SK-N-SH treated with all-trans-retinoic acid at 6 μM for 48 hours (cell line): ENCODE data around the gene SLC16A1.
"Not testable (repeated sequence)": the region's sequence is repeated elsewhere in the genome, so short reads cannot be mapped to it uniquely, and the experiment has no call there.

ENCODE experiments used
- ATAC-seq: fragments of 200-7000 bp; cut with Tn5 transposase; 3 replicates; pipeline ENCODE4 v1.9.1; 2020; ENCODE audit warnings: mild to moderate bottlenecking, moderate library complexity
- ARNTL ChIP-seq: fragments of 450-650 bp; formaldehyde crosslinking; IDR thresholded peaks from 2 replicates; pipeline ENCODE4 v1.5.0; 2020; ENCODE audit warnings: low read depth, mild to moderate bottlenecking, moderate library complexity, borderline replicate concordance
- BACH2 ChIP-seq: fragments of 250-450 bp; sonication (Bioruptor Pico); IDR thresholded peaks from 2 replicates; pipeline ENCODE4 v1.9.0; 2021; ENCODE audit warnings: mild to moderate bottlenecking, borderline replicate concordance
- CSRNP3 ChIP-seq: fragments of 250-450 bp; sonication (Bioruptor Pico); IDR thresholded peaks from 2 replicates; pipeline ENCODE4 v1.5.1; 2021; ENCODE audit warnings: mild to moderate bottlenecking, moderate library complexity
- ESRRG ChIP-seq: fragments of 250-450 bp; sonication (Bioruptor Pico); IDR thresholded peaks from 2 replicates; pipeline ENCODE4 v1.6.1; 2021; ENCODE audit warnings: mild to moderate bottlenecking
- ISL1 ChIP-seq: fragments of 250-450 bp; sonication (Bioruptor Pico); IDR thresholded peaks from 2 replicates; pipeline ENCODE4 v2.1.2; 2022; ENCODE audit warnings: mild to moderate bottlenecking, moderate library complexity
- PATZ1 ChIP-seq: fragments of 250-450 bp; sonication (Bioruptor Pico); IDR thresholded peaks from 2 replicates; pipeline ENCODE4 v1.8.0; 2020; ENCODE audit warnings: mild to moderate bottlenecking, moderate library complexity, borderline replicate concordance
- POU6F1 ChIP-seq: fragments of 250-450 bp; sonication (Bioruptor Pico); IDR thresholded peaks from 2 replicates; pipeline ENCODE4 v1.8.0; 2021; ENCODE audit warnings: low read depth, mild to moderate bottlenecking, moderate library complexity, borderline replicate concordance
- PPARA ChIP-seq: fragments of 250-450 bp; sonication (Bioruptor Pico); IDR thresholded peaks from 2 replicates; pipeline ENCODE4 v1.5.0; 2020; ENCODE audit warnings: mild to moderate bottlenecking, borderline replicate concordance
- RARB ChIP-seq: fragments of 250-450 bp; sonication (Bioruptor Pico); IDR thresholded peaks from 2 replicates; pipeline ENCODE4 v1.8.0; 2021; ENCODE audit warnings: mild to moderate bottlenecking, moderate library complexity
- SNAI2 ChIP-seq: fragments of 250-450 bp; sonication (Bioruptor Pico); IDR thresholded peaks from 2 replicates; pipeline ENCODE4 v1.5.0; 2020; ENCODE audit warnings: mild to moderate bottlenecking, moderate library complexity
- TCF4 ChIP-seq: fragments of 250-450 bp; sonication (Bioruptor Pico); IDR thresholded peaks from 2 replicates; pipeline ENCODE4 v1.8.0; 2021; ENCODE audit warnings: mild to moderate bottlenecking, moderate library complexity, borderline replicate concordance
- TOX ChIP-seq: fragments of 250-450 bp; sonication (Bioruptor Pico); IDR thresholded peaks from 2 replicates; pipeline ENCODE4 v1.8.0; 2021; ENCODE audit warnings: mild to moderate bottlenecking, moderate library complexity, borderline replicate concordance
- ZC3H10 ChIP-seq: fragments of 250-450 bp; sonication (Bioruptor Pico); IDR thresholded peaks from 2 replicates; pipeline ENCODE4 v1.5.1; 2021; ENCODE audit warnings: mild to moderate bottlenecking, moderate library complexity
- ZFP3 ChIP-seq: fragments of 250-450 bp; sonication (Bioruptor Pico); IDR thresholded peaks from 2 replicates; pipeline ENCODE4 v1.5.0; 2020; ENCODE audit warnings: mild to moderate bottlenecking, moderate library complexity
- ZNF565 ChIP-seq: fragments of 450-650 bp; formaldehyde crosslinking; conservative IDR thresholded peaks from 2 replicates; pipeline ENCODE4 v1.5.0; 2020; ENCODE audit warnings: low read depth, mild to moderate bottlenecking, moderate library complexity
- ZNF70 ChIP-seq: fragments of 450-650 bp; formaldehyde crosslinking; IDR thresholded peaks from 2 replicates; pipeline ENCODE4 v1.5.0; 2020; ENCODE audit warnings: mild to moderate bottlenecking, moderate library complexity
- ZNF8 ChIP-seq: fragments of 450-650 bp; formaldehyde crosslinking; IDR thresholded peaks from 2 replicates; pipeline ENCODE4 v1.5.0; 2020; ENCODE audit warnings: mild to moderate bottlenecking, moderate library complexity
- TF ChIP-seq, protein P1 (sequence below): fragments of 250-450 bp; sonication (Bioruptor Pico); IDR thresholded peaks from 2 replicates; pipeline ENCODE4 v1.5.0; 2020; ENCODE audit warnings: mild to moderate bottlenecking, moderate library complexity
- TF ChIP-seq, protein P2 (sequence below): fragments of 250-450 bp; sonication (Bioruptor Pico); IDR thresholded peaks from 2 replicates; pipeline ENCODE4 v1.5.1; 2020; ENCODE audit warnings: low read depth, mild to moderate bottlenecking, moderate library complexity

Gene SLC16A1

DNA sequence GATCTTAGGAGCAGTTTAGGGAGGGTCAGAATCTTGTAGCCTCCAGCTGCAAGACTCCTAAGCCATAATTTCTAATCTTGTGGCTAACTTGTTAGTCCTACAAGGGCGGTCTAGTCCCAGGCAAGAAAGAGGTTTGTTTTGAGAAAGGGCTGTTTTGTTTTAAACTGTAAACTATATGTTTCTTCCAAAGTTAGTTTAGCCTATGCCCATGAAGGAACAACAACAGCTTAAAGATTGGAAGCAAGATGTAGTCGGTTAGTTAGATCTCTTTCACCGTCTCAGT, 62.0 kb downstream of the SLC16A1 start:
- no peak for ATAC-seq
- TF ChIP-seq ISL1 (CRISPR knock-in tag) = no peak
- TF ChIP-seq, protein P1, sequence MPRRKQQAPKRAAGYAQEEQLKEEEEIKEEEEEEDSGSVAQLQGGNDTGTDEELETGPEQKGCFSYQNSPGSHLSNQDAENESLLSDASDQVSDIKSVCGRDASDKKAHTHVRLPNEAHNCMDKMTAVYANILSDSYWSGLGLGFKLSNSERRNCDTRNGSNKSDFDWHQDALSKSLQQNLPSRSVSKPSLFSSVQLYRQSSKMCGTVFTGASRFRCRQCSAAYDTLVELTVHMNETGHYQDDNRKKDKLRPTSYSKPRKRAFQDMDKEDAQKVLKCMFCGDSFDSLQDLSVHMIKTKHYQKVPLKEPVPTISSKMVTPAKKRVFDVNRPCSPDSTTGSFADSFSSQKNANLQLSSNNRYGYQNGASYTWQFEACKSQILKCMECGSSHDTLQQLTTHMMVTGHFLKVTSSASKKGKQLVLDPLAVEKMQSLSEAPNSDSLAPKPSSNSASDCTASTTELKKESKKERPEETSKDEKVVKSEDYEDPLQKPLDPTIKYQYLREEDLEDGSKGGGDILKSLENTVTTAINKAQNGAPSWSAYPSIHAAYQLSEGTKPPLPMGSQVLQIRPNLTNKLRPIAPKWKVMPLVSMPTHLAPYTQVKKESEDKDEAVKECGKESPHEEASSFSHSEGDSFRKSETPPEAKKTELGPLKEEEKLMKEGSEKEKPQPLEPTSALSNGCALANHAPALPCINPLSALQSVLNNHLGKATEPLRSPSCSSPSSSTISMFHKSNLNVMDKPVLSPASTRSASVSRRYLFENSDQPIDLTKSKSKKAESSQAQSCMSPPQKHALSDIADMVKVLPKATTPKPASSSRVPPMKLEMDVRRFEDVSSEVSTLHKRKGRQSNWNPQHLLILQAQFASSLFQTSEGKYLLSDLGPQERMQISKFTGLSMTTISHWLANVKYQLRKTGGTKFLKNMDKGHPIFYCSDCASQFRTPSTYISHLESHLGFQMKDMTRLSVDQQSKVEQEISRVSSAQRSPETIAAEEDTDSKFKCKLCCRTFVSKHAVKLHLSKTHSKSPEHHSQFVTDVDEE = no peak
- no peak for TF ChIP-seq RARB (CRISPR knock-in tag)
- TF ChIP-seq TOX = no peak
- no peak for TF ChIP-seq BACH2
- no peak for TF ChIP-seq PPARA
- no peak for TF ChIP-seq POU6F1
- TF ChIP-seq ZNF565 (CRISPR knock-in tag) = no peak
- TF ChIP-seq ZFP3 (CRISPR knock-in tag) = no peak
- no peak for TF ChIP-seq SNAI2
- TF ChIP-seq, protein P2, sequence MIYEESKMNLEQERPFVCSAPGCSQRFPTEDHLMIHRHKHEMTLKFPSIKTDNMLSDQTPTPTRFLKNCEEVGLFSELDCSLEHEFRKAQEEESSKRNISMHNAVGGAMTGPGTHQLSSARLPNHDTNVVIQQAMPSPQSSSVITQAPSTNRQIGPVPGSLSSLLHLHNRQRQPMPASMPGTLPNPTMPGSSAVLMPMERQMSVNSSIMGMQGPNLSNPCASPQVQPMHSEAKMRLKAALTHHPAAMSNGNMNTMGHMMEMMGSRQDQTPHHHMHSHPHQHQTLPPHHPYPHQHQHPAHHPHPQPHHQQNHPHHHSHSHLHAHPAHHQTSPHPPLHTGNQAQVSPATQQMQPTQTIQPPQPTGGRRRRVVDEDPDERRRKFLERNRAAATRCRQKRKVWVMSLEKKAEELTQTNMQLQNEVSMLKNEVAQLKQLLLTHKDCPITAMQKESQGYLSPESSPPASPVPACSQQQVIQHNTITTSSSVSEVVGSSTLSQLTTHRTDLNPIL (CRISPR knock-in tag) = no peak

- no peak for ATAC-seq
- TF ChIP-seq, protein P2 (CRISPR knock-in tag) = no peak
- TF ChIP-seq TCF4 (no peak), ESRRG (CRISPR knock-in tag) (no peak), TOX (no peak), SNAI2 (no peak), BACH2 (no peak), RARB (CRISPR knock-in tag) (no peak), ZNF8 (CRISPR knock-in tag) (no peak), ZNF565 (CRISPR knock-in tag) (no peak), ARNTL (CRISPR knock-in tag) (no peak)
These were observed 62.5 kb downstream of the SLC16A1 start for GRCh38 chr1:112893288-112894009.

DNA sequence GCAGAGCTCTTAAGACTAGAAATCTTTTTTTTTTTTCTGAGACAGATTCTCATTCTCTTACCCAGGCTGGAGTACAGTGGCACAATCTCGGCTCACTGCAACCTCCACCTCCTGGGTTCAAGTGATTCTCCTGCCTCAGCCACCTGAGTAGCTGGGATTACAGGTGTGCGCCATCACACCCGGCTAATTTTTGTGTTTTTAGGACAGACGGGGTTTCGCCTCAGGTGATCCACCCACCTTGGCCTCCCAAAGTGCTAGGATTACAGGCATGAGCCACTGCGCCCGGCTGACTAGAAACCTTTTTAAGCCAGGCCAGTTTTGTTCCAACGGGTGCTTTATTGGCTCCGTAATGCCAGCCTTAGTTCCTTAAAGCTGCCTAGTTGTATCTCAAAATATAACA, 66.1 kb downstream of the SLC16A1 start:
- not testable (repeated sequence) for ATAC-seq

- no peak for ATAC-seq
- TF ChIP-seq SNAI2 (no peak), ARNTL (CRISPR knock-in tag) (no peak), TCF4 (no peak), ESRRG (CRISPR knock-in tag) (no peak), ISL1 (CRISPR knock-in tag) (no peak), PATZ1 (no peak), CSRNP3 (CRISPR knock-in tag) (no peak), TOX (no peak), ZC3H10 (CRISPR knock-in tag) (no peak), RARB (CRISPR knock-in tag) (no peak), BACH2 (no peak), ZNF70 (CRISPR knock-in tag) (no peak)
- TF ChIP-seq, protein P2 (CRISPR knock-in tag) = no peak
- TF ChIP-seq, protein P1 = no peak
These were observed 66.8 kb downstream of the SLC16A1 start for GRCh38 chr1:112889052-112889768.
